Measurements from ENCODE around the gene SLC24A1.

GRCh38 chr15:65610871-65611718 is 10.6 kb upstream of the SLC24A1 start, which contains the start of gene INTS14:
- no peak for TF ChIP-seq EZH2 (IDR thresholded peaks at IDR 0.05; ENCODE audit: borderline replicate concordance, low read length)
- TF ChIP-seq, protein P1, sequence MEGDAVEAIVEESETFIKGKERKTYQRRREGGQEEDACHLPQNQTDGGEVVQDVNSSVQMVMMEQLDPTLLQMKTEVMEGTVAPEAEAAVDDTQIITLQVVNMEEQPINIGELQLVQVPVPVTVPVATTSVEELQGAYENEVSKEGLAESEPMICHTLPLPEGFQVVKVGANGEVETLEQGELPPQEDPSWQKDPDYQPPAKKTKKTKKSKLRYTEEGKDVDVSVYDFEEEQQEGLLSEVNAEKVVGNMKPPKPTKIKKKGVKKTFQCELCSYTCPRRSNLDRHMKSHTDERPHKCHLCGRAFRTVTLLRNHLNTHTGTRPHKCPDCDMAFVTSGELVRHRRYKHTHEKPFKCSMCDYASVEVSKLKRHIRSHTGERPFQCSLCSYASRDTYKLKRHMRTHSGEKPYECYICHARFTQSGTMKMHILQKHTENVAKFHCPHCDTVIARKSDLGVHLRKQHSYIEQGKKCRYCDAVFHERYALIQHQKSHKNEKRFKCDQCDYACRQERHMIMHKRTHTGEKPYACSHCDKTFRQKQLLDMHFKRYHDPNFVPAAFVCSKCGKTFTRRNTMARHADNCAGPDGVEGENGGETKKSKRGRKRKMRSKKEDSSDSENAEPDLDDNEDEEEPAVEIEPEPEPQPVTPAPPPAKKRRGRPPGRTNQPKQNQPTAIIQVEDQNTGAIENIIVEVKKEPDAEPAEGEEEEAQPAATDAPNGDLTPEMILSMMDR (conservative IDR thresholded peaks at IDR 0.05 in 1 of 2, IDR thresholded peaks at IDR 0.05 in 1 of 2; ENCODE audit: extremely low read depth in 1 of 2, insufficient read depth in 1 of 2, low read depth in 1 of 2, low read length in 2 of 2) = peak in 1 of 2 donors; percentile 55
